Naive thymus-derived CD4-positive, alpha-beta T cell (primary cell): ENCODE results near the gene COLEC11. TPM values are rescaled to one million over a fixed set of nuclear protein-coding genes. Genes with fewer than 3 reads are reported as not detected.
A peak's percentile ranks its signal among the peaks of the same experiment; 100 is the strongest.

ENCODE experiments used
- ATAC-seq: fragments of 150-1000 bp; cut with Tn5 transposase; 2 replicates; pipeline ENCODE4 v1.10.0; 2021; ENCODE audit warnings: mild to moderate bottlenecking, moderate library complexity
- CTCF ChIA-PET: fragments of 350-600 bp; sonication (Branson Sonifier 250); formaldehyde crosslinking; loops from one replicate; lab custom pipeline; 2021; ENCODE audit warnings: antibody characterized with exemption; lab: Charles Lee
- POLR2A ChIA-PET: fragments of 350-600 bp; sonication (Branson Sonifier 250); formaldehyde crosslinking; loops from one replicate; lab custom pipeline; 2021; ENCODE audit warnings: antibody characterized with exemption, inconsistent platforms; lab: Charles Lee
- DNase-seq, 9 donors: peaks; one replicate each; pipeline versions ENCODE4 v3.0.0 to v3.0.0-alpha.2; 2020 to 2022; ENCODE audit warnings: mixed read lengths in 1 of 9
- H3K27ac ChIP-seq: one replicate; pipeline ENCODE4 v1.7.0; 2013; ENCODE audit warnings: mild to moderate bottlenecking, low read depth, low read length, moderate library complexity
- H3K27me3 ChIP-seq, 2 donors: one replicate each; pipeline ENCODE4 v1.7.0; 2013; ENCODE audit warnings: low read length in 2 of 2, mild to moderate bottlenecking in 2 of 2, moderate library complexity in 2 of 2; ENCODE audit not compliant: control insufficient read depth in 2 of 2, insufficient read depth in 2 of 2
- H3K36me3 ChIP-seq, 3 experiments: 1 replicate in 2 of 3; 2 replicates in 1 of 3; pipeline ENCODE4 v1.7.0; 2013; ENCODE audit warnings: low read length in 3 of 3, mild to moderate bottlenecking in 3 of 3, moderate library complexity in 1 of 3; ENCODE audit not compliant: insufficient read depth in 3 of 3, control insufficient read depth in 2 of 3
- H3K4me1 ChIP-seq, 2 donors: one replicate each; pipeline ENCODE4 v1.7.0; 2013; ENCODE audit warnings: low read length in 2 of 2, mild to moderate bottlenecking in 2 of 2, moderate library complexity in 1 of 2; ENCODE audit not compliant: control insufficient read depth in 2 of 2, insufficient read depth in 2 of 2
- H3K4me3 ChIP-seq: 2 replicates; pipeline ENCODE4 v1.7.0; 2013; ENCODE audit warnings: mild to moderate bottlenecking, low read length
- H3K9me3 ChIP-seq, 3 experiments: 1 replicate in 2 of 3; 2 replicates in 1 of 3; pipeline ENCODE4 v1.7.0; 2013; ENCODE audit warnings: low read length in 3 of 3; ENCODE audit not compliant: control insufficient read depth in 2 of 3
- H3K27ac Mint-ChIP-seq, 9 donors: one replicate each; pipeline ENCODE4 v1.8.0; 2020 to 2022; ENCODE audit warnings: mixed read lengths in 9 of 9, mild to moderate bottlenecking in 8 of 9, moderate library complexity in 5 of 9, inconsistent platforms in 2 of 9
- H3K27me3 Mint-ChIP-seq, 5 donors: one replicate each; pipeline ENCODE4 v1.8.0; 2021 to 2022; ENCODE audit warnings: mixed read lengths in 5 of 5, mild to moderate bottlenecking in 1 of 5
- H3K36me3 Mint-ChIP-seq, 5 donors: one replicate each; pipeline ENCODE4 v1.8.0; 2020 to 2022; ENCODE audit warnings: mixed read lengths in 5 of 5, mild to moderate bottlenecking in 3 of 5, inconsistent platforms in 1 of 5
- H3K4me1 Mint-ChIP-seq, 7 donors: one replicate each; pipeline ENCODE4 v1.8.0; 2020 to 2022; ENCODE audit warnings: mixed read lengths in 7 of 7, mild to moderate bottlenecking in 3 of 7, inconsistent platforms in 1 of 7
- H3K4me3 Mint-ChIP-seq, 10 donors: one replicate each; pipeline ENCODE4 v1.8.0; 2020 to 2022; ENCODE audit warnings: mild to moderate bottlenecking in 10 of 10, mixed read lengths in 10 of 10, moderate library complexity in 6 of 10, inconsistent platforms in 2 of 10
- H3K9me3 Mint-ChIP-seq, 11 donors: one replicate each; pipeline ENCODE4 v1.8.0; 2020 to 2022; ENCODE audit warnings: mixed read lengths in 11 of 11, mild to moderate bottlenecking in 4 of 11, inconsistent platforms in 1 of 11, moderate library complexity in 1 of 11
- intact Hi-C, 2 donors: fragments of 100-400 bp; cut with micrococcal nuclease; formaldehyde crosslinking; loops; one replicate each; pipeline ENCODE4 v1.15.1; 2023
- polyA plus RNA-seq, 2 donors: library from polyadenylated mRNA; unstranded; fragments of 300-500 nt; fragmentation: Illumina TruSeq; gene quantifications; one replicate each; pipeline ENCODE4 v1.2.3, GENCODE V29; 2021
- total RNA-seq, 6 experiments: library from RNA in 5 of 6; stranded (reverse) in 5 of 6; gene quantifications; 1 replicate in 5 of 6; 2 replicates in 1 of 6; pipeline ENCODE4 v1.2.3 and lab custom pipeline; 2021 to 2026

COLEC11 gene
- total and polyA plus RNA-seq, 7 experiments from 2014 or later: 0.46 to 0.48 TPM; not detected in 5

- Mint-ChIP-seq H3K27me3 (peaks cover 0 to 9% (median 0%) of the 10 kb centered on the region in 5 donors), H3K4me1 (no peaks in the 10 kb centered on the region), H3K4me3 (no peak overlapping the region), H3K9me3 (no peaks in the 10 kb centered on the region), H3K27ac (no peak overlapping the region), H3K36me3 (no peaks in the 10 kb centered on the region)
- ATAC-seq (no peak), DNase-seq (no peak)
- ChIA-PET CTCF (no interaction called here), POLR2A (no interaction called here)
- Histone ChIP-seq H3K36me3 (no peaks in the 10 kb centered on the region), H3K4me1 (no peaks in the 10 kb centered on the region), H3K27ac (no peak overlapping the region), H3K4me3 (no peak overlapping the region), H3K9me3 (no peaks in the 10 kb centered on the region), H3K27me3 (no peaks in the 10 kb centered on the region)
- intact Hi-C loops: no loop called here
Observed at GRCh38 chr2:3679180-3679579, 84.3 kb downstream of the COLEC11 start.

GRCh38 chr2:3679616-3680393 lies 84.9 kb downstream of the COLEC11 start:
- CTCF ChIA-PET: no interaction called here
- Mint-ChIP-seq H3K4me1 (no peaks in the 10 kb centered on the region), H3K36me3 (no peaks in the 10 kb centered on the region), H3K9me3 (no peaks in the 10 kb centered on the region), H3K27me3 (peaks cover 0 to 9% (median 0%) of the 10 kb centered on the region in 5 donors), H3K27ac (no peak overlapping the region), H3K4me3 (no peak overlapping the region)
- intact Hi-C loops: no loop called here
- H3K36me3 ChIP-seq: no peaks in the 10 kb centered on the region
- no peaks in the 10 kb centered on the region for H3K9me3 ChIP-seq
- H3K27ac ChIP-seq: no peak overlapping the region
- no peaks in the 10 kb centered on the region for H3K27me3 ChIP-seq
- ATAC-seq: no peak
- POLR2A ChIA-PET: no interaction called here
- no peak for DNase-seq
- H3K4me1 ChIP-seq: no peaks in the 10 kb centered on the region
- H3K4me3 ChIP-seq: no peak overlapping the region

- POLR2A ChIA-PET: no interaction called here
- H3K36me3 ChIP-seq: no peaks in the 10 kb centered on the region
- H3K4me1 ChIP-seq: no peaks in the 10 kb centered on the region
- ATAC-seq: no peak
- H3K4me3 ChIP-seq: no peak overlapping the region
- no peaks in the 10 kb centered on the region for H3K27me3 ChIP-seq
- no peak overlapping the region for H3K4me3 Mint-ChIP-seq
- no peaks in the 10 kb centered on the region for H3K36me3 Mint-ChIP-seq
- intact Hi-C loops: no loop called here
- DNase-seq: no peak
- no peaks in the 10 kb centered on the region for H3K9me3 ChIP-seq
- peaks cover 0 to 4% (median 0%) of the 10 kb centered on the region in 11 donors for H3K9me3 Mint-ChIP-seq
- CTCF ChIA-PET: no interaction called here
- H3K27me3 Mint-ChIP-seq: peaks cover 0 to 14% (median 4%) of the 10 kb centered on the region in 5 donors
- no peaks in the 10 kb centered on the region for H3K4me1 Mint-ChIP-seq
- no peak overlapping the region for H3K27ac ChIP-seq
- no peak overlapping the region for H3K27ac Mint-ChIP-seq
Observed at GRCh38 chr2:3680548-3681345, 85.8 kb downstream of the COLEC11 start.

GRCh38 chr2:3681625-3682024 lies 86.7 kb downstream of the COLEC11 start:
- no peak for DNase-seq
- Mint-ChIP-seq H3K27ac (peak overlapping the region in 1 of 9 donors; percentile 30), H3K4me1 (no peaks in the 10 kb centered on the region), H3K4me3 (no peak overlapping the region), H3K9me3 (peaks cover 0 to 4% (median 0%) of the 10 kb centered on the region in 11 donors), H3K36me3 (no peaks in the 10 kb centered on the region), H3K27me3 (peaks cover 0 to 17% (median 6%) of the 10 kb centered on the region in 5 donors)
- ChIA-PET POLR2A (no interaction called here), CTCF (no interaction called here)
- no peak for ATAC-seq
- no peak overlapping the region for H3K27ac ChIP-seq
- no peaks in the 10 kb centered on the region for H3K4me1 ChIP-seq
- intact Hi-C loops: no loop called here
- no peaks in the 10 kb centered on the region for H3K9me3 ChIP-seq
- H3K36me3 ChIP-seq: no peaks in the 10 kb centered on the region
- no peak overlapping the region for H3K4me3 ChIP-seq
- H3K27me3 ChIP-seq: no peaks in the 10 kb centered on the region

DNA sequence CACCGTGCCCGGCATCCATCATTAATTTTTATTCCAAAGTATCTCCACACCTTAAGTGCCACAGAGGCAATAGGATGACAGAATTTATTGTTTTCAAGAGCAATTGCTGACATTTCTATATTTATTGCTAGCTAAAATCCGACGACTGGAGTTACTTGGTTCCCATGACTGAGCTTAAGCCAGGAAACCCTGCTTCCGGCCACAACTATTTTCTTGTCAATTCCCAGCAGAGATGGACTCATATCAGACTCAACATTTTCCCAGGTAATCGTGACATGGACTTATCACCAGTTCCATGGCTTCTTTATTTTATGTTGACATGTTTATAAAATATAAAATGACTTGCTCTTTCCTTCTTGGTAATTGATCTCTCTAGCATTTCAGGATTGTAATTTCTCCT lies 87.9 kb downstream of the COLEC11 start:
- Histone ChIP-seq H3K27me3 (no peaks in the 10 kb centered on the region), H3K27ac (no peak overlapping the region), H3K36me3 (no peaks in the 10 kb centered on the region), H3K4me1 (no peaks in the 10 kb centered on the region), H3K9me3 (no peaks in the 10 kb centered on the region), H3K4me3 (no peak overlapping the region)
- DNase-seq: no peak
- intact Hi-C loops: no loop called here
- Mint-ChIP-seq H3K4me3 (no peak overlapping the region), H3K27me3 (peaks cover 6 to 24% (median 11%) of the 10 kb centered on the region in 5 donors), H3K4me1 (no peaks in the 10 kb centered on the region), H3K27ac (no peak overlapping the region), H3K9me3 (peaks cover 0 to 4% (median 0%) of the 10 kb centered on the region in 11 donors), H3K36me3 (no peaks in the 10 kb centered on the region)
- CTCF ChIA-PET: no interaction called here
- POLR2A ChIA-PET: no interaction called here
- ATAC-seq: no peak

GRCh38 chr2:3683748-3684454 lies 89.0 kb downstream of the COLEC11 start:
- H3K27ac Mint-ChIP-seq: no peak overlapping the region
- H3K4me3 Mint-ChIP-seq: no peak overlapping the region
- no peaks in the 10 kb centered on the region for H3K4me1 Mint-ChIP-seq
- no peaks in the 10 kb centered on the region for H3K4me1 ChIP-seq
- no peak overlapping the region for H3K27ac ChIP-seq
- no peaks in the 10 kb centered on the region for H3K36me3 Mint-ChIP-seq
- no peaks in the 10 kb centered on the region for H3K9me3 ChIP-seq
- H3K36me3 ChIP-seq: no peaks in the 10 kb centered on the region
- intact Hi-C loops: loop anchor here in 1 of 2 donors (1.0 kb wide), 1 partner anchor 8 kb away; no protein-coding TSS in a partner anchor
- peaks cover 0 to 4% (median under 1%) of the 10 kb centered on the region in 11 donors for H3K9me3 Mint-ChIP-seq
- no peaks in the 10 kb centered on the region for H3K27me3 ChIP-seq
- H3K4me3 ChIP-seq: no peak overlapping the region
- peaks cover 6 to 22% (median 15%) of the 10 kb centered on the region in 5 donors for H3K27me3 Mint-ChIP-seq
- ChIA-PET CTCF (no interaction called here), POLR2A (no interaction called here)
- no peak for DNase-seq
- ATAC-seq: no peak
